Skeletal muscle cell (primary cell): ENCODE results near the gene PTRH1.

Source experiments
- DNase-seq: peaks from one replicate; pipeline ENCODE4 v3.0.0-alpha.2; 2010; ENCODE audit warnings: low read depth
- H3K4me3 ChIP-seq: 2 replicates; pipeline ENCODE4 v1.5.1; 2011; ENCODE audit warnings: low read depth, mild to moderate bottlenecking, control low read depth, low read length, moderate library complexity

Gene PTRH1

DNA sequence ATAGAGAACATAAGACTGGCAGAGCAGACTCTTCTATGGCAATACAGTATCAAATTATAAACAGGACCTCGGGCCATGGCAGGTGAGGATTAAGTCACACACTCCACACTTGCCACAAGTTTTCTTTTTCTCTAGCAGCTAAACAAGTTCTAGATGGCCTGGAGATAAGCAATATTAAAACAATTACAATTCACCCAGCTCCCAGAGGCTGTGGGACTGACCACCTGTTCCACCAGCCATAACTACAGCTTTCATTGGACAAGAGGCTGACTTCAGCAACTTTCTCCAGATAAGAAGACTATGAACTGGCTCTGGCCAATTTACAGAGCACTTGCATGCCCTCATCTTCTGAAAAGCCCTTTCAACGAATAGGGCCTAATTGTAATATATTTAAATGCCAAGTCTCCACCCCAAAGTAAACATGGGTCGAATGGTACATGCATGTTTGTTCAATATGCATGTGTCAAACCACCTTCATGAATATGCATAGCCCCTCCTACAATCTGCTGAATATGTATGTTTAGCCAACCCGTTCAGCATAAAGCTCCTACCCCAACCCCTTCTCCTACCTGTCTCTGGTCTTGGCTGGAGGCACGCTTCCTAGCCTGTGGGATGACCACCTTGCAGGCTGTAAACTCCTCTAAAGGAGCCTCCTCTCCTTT is 14.7 kb downstream of the PTRH1 start:
- no peak for DNase-seq
- no peak overlapping the region for H3K4me3 ChIP-seq

- DNase-seq: no peak
- no peak overlapping the region for H3K4me3 ChIP-seq
Observed at GRCh38 chr9:127700140-127700539, 15.3 kb downstream of the PTRH1 start.

- DNase-seq: peak; percentile 87
- peak overlapping the region; percentile 40 for H3K4me3 ChIP-seq
Observed at GRCh38 chr9:127698985-127699670, 16.3 kb downstream of the PTRH1 start.

DNA sequence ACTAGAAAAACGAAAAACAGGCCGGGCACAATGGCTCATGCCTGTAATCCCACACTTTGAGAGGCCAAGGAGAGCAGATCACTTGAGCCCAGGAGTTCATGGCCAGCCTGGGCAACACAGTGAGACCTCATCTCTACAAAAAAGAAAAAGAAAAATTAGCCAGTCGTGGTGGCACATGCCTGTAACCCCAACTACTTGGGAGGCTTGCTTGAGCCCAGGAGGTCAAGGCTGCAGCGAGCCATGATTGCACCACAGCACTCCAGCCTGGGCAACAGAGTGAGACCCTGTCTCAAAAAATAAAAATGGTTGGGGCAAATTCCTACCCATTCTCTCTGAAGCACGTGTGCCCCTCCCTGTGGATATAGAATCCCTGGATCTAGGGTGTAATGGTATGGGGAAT is 17.1 kb downstream of the PTRH1 start:
- no peak for DNase-seq
- H3K4me3 ChIP-seq: no peak overlapping the region

DNA sequence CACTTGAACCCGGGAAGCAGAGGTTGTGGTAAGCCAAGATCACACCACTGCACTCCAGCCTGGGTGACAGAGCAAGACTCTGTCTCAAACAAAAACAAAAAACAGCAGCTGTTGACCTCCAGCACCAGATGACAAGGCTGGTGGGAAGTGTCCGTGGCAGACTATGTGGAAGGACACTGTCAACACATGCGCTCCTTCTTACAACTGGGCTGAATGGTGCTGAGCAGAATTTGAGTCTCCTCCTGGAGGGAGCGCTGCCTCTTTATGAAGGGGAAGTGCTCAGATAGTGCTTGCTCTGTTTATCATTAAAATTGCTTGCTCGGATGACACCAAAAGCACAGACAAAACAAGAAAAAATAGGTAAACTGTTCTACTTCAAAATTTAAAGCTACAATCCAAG is 17.9 kb downstream of the PTRH1 start:
- no peak for DNase-seq
- no peak overlapping the region for H3K4me3 ChIP-seq

DNA sequence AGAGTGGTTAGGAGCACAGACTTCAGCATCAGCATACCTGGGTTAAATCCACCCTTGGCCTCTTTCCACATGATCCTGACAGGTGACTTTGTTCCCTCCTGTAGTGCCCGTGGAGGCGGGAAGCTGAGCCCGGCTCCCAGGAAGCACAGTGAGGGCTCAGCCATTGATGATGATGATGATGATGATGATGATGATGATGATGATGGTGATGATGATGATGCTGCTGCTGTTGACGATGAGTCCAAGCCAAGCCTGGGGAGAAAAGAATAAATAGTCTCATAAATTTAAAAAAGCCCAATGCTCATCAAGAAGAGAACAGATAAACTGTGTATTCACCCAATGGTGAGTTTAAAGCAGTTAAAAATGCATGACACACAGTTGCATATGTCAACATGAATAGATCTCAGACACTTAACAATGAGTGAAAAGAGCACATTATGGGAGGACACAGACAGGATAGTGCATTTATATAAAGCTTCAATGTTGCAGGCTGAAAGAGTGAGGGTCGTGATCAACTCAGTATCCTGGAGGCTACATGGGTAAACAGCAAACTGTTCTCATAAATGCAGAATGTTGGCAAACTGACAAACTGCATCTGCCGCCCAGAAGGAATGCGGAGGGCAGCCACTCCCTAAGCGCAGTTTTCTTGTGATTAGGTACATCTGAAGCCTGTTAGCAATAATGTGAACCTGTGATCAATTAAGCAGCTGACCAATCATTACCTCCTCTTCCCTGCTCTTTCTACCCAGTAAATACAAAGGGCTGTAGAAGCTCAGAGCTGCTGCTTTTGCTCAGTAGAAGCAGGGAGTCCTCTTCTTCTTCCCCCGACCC is 20.4 kb downstream of the PTRH1 start:
- H3K4me3 ChIP-seq: no peak overlapping the region
- no peak for DNase-seq

GRCh38 chr9:127693697-127694096 is 21.8 kb downstream of the PTRH1 start:
- no peak overlapping the region for H3K4me3 ChIP-seq
- no peak for DNase-seq

DNA sequence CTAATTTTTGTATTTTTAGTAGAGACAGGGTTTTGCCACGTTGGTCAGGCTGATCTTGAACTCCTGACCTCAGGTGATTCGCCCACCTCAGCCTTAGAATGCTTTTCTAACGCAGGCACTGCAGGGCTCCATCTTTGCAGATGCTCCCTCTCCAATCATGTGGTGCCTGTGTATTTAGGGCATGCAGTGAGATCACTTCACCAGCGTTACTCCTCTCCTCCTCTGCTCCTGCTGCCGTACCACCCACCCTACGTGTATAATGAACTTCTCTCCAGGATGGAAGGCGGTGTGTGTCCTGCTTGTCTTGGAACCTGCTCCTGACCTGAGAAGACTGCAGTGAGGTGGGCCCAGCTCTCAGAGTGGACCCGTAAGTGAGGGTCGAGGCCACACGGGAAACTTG is 22.3 kb downstream of the PTRH1 start:
- no peak overlapping the region for H3K4me3 ChIP-seq
- no peak for DNase-seq

DNA sequence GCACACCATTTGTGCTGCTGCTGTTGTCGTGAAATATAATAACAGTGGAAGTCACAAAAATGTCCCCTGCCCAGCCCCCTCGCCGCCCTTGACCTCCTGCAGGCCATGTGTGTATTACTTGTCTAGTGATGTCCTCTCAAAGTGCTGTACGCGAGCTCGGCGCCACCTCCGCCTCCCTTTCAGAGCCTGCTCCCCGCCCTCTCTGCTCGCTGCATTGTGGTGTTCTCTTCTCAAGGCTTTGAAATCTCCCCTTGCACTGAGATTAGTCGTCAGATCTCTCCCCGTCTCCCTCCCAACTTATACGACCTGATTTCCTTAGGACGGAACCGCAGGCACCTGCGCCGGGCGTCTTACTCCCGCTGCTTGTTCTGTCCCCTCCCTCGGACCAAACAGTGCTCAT is 23.4 kb downstream of the PTRH1 start:
- DNase-seq: no peak
- no peak overlapping the region for H3K4me3 ChIP-seq

GRCh38 chr9:127690735-127691134 is 24.7 kb downstream of the PTRH1 start:
- no peak for DNase-seq
- no peak overlapping the region for H3K4me3 ChIP-seq

DNA sequence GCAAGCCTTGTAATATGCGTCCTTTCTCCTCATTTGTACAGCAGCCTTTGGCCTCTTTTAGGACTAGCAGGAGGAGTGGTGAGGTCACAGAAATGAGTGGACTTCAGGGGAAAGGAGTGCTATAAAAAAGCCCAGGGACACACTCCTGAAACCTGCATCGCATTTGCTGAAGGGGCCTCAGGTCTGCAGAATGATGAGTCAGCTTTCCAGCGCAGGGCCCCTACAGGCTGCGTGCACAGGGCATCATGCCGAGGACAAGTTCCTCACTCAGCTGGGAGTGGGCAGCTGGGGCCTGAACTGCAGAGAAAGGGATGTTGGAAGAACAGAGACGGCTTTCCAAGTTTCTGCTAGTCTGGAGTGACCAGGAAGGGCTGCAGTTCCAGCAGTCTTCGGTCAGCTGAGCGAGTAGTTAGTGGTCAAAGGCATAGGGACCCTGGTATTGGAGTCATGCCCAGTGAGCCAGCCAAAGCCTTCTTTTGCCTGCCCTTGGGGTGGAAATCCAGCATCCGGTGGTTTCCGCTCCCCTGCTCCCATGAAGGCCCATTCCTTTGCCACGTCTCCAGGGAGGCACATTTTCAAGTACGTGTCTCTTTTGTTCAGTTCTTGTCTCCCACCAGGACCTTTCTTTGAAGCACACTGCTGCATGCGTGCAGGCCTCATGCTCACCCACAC is 26.0 kb downstream of the PTRH1 start:
- no peak overlapping the region for H3K4me3 ChIP-seq
- no peak for DNase-seq

DNA sequence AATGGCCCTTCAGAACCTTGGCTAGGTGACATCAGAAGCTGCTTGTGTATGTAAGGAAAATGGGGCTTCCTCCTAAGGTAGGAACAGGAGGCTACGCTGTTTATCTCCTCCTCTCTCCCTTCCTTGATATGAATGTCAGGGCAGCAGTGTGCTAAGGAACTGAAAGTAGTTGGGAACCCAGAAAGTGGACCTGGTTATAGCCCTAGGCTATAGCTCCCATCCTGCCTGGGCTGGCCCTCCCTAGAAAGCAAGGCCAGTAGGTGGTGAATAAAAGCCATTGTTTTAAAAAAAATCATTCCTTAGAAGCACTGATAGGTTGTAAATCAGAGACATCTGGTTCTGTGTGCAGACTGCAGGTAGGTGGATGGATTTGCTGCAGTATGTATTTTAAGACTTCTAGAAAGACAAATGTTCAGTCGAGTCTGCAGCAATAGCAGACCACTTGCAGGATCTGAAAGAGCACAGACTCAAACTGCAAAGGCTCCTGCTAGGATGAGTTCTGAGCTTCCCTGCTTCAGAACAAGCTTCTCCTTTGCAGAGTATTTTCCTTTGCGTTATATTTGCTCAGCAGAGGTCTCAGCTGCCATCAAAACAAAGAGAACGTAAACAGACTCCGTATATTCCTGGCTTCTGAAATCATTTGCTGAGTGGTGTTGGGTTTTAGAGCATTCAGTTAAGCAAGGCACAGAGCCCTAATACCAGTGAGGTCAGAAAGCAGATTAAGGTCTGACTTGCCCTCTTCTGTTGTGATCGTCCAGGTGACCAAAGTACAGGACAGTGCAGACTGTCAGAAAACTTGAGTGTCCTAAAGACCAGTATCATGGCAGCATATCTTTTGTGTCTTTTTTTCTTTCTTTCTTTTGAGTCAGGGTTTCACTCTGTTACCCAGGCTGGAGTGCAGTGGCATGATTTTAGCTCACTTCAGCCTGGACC is 28.7 kb downstream of the PTRH1 start:
- DNase-seq: no peak
- no peak overlapping the region for H3K4me3 ChIP-seq

- H3K4me3 ChIP-seq: no peak overlapping the region
- no peak for DNase-seq
Observed at GRCh38 chr9:127684576-127684975, 30.9 kb downstream of the PTRH1 start.

GRCh38 chr9:127683723-127684122 is 31.7 kb downstream of the PTRH1 start:
- no peak for DNase-seq
- no peak overlapping the region for H3K4me3 ChIP-seq

DNA sequence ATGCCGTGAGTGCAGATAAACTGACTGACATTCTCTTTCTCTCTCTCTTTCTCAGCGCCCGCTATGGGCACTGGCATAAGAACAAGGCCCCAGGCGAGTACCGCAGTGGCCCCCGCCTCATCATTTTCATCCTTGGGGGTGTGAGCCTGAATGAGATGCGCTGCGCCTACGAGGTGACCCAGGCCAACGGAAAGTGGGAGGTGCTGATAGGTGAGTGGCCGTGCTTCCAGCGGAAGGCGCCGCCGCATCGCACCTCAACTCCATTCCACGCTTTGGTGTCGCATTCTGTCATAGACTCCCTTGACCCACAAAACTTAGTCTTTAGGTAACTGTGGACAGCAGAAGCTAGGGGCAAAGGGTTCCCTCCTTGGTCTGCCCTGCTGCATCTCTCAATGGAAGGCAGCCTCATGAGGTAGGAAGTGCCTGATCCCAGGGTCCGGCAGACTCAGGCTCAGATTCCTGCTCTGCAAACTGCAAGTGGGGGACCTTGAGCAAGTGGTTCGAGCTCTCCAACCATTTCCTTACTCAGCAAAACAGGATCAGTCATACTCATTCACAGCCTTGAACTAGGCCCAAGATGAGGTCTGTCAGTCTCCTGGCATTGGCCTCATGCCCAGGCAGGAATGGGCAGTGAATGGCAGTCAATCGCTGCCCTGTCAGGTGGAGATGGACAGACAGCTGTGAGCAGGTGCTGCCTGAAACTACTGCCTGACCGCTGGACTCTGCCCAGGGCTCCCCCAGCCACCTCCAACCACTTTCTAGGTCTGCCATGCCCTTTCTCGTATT is 32.9 kb downstream of the PTRH1 start:
- no peak for DNase-seq
- no peak overlapping the region for H3K4me3 ChIP-seq

DNA sequence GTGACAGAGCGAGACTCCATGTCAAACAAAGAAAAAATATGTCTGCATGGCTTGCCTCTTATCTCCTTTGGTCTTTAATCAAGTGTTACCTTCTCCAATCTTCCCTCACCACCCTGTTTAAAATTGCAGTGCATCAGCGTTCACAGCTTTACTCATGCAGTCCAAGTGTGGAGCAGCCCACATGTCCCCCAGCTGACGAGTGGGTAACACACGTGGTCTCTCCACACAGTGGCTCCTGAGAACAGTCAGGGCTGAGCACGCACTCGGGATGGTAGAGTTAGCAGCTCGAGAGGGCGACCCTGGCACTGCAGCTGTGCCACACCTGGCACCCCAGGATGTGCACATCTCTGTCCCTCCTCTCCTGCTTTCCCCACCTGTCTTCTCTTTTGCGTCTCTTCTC is 34.6 kb downstream of the PTRH1 start:
- DNase-seq: no peak

DNA sequence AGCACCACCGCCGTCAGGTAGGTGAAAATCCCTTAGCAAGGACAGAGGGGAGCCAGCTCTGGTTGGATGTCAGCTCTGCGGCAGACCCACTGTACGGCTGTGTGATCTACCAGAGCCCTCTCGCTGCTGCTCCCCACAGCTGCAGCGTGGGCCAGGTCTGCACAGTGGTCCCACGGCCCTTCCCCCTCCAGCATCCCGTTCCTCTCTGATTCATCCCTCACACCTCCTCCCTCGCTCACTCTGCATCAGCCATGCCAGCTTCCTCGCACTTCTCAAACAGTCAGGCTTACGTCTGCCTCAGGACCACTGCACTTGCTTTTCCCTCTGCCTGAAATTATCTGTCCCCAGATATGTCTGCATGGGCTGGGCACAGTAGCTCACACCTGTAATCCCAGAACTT is 35.2 kb downstream of the PTRH1 start:
- DNase-seq: no peak
- H3K4me3 ChIP-seq: no peak overlapping the region

More for the DNA sequence above, 34.6 kb downstream of the PTRH1 start:
- no peak overlapping the region for H3K4me3 ChIP-seq

- no peak overlapping the region for H3K4me3 ChIP-seq
- no peak for DNase-seq
Observed at GRCh38 chr9:127679506-127679905, 36.0 kb downstream of the PTRH1 start.
